Frontal cortex (tissue), 4 donors: ENCODE data around the gene LRRC75A. TPM values are rescaled to one million over a fixed set of nuclear protein-coding genes. Genes with fewer than 3 reads are reported as not detected.
A peak's percentile ranks its signal among the peaks of the same experiment; 100 is the strongest.

Experiments
- DNase-seq, 2 donors: peaks; one replicate each; pipeline ENCODE4 v3.0.0; 2012; ENCODE audit warnings: low spot score in 2 of 2
- FAIRE-seq: peaks from 2 replicates; lab custom pipeline; 2012; peaks lifted over from hg19 to GRCh38; lab: Jason Lieb, UNC
- total RNA-seq: library from RNA; depleted of rRNA; stranded (reverse); fragments of >200 nt; gene quantifications from one replicate; pipeline ENCODE4 v1.2.3, GENCODE V29; 2014
- donor health status: control.
- donor health status: control.
- donor health status: control.

LRRC75A gene
- total RNA-seq, 1 donor from 2014 or later = 3.3 TPM

- FAIRE-seq = no peak
These were observed 3.6 kb upstream of the LRRC75A start for GRCh38 chr17:16495561-16495960.

DNA sequence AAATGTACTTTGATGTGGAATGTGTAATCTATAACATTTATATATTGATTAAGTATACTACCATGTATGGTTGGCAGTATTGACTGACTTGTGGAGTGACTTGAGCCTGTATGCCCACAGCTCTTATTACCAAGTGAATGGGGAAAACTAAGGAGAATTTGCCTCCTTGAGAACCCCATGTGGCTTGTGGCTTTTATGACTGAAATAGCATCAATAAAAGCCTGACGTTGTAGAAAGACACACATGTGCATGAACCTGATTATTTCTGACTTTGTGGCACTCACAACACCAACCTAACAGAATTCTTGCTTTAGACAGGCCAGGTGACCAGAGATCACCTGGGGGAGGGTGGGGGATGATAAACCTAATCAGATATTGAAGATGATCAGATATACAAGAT is 2.1 kb upstream of the LRRC75A start:
- FAIRE-seq (no peak), DNase-seq (no peak)

More at GRCh38 chr17:16495561-16495960, 3.6 kb upstream of the LRRC75A start:
- no peak for DNase-seq

DNA sequence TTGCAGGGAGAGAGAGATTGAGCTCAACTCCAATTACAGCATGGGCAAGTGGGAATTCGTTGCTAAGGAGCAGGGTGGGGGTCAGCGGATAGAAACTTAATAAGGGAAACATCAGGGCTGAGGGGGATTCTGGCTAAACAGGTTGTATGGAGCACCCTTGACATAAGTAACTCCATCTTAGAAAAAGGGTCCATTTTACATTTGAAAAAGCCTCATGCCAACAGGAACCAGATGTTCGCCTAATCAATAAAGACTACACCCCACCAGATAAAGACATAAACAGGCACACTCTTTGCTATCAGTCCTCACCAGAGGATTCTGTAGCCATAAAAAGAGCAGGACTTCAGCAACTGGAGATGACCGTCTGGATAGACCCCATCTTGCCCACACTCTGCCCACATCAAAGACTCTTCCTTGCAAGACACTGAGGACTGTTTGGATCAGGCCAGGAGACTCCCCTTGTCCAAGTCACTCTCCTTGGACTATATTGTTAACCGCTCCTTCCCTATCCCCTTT is 1.6 kb upstream of the LRRC75A start:
- FAIRE-seq (no peak), DNase-seq (no peak)

DNA sequence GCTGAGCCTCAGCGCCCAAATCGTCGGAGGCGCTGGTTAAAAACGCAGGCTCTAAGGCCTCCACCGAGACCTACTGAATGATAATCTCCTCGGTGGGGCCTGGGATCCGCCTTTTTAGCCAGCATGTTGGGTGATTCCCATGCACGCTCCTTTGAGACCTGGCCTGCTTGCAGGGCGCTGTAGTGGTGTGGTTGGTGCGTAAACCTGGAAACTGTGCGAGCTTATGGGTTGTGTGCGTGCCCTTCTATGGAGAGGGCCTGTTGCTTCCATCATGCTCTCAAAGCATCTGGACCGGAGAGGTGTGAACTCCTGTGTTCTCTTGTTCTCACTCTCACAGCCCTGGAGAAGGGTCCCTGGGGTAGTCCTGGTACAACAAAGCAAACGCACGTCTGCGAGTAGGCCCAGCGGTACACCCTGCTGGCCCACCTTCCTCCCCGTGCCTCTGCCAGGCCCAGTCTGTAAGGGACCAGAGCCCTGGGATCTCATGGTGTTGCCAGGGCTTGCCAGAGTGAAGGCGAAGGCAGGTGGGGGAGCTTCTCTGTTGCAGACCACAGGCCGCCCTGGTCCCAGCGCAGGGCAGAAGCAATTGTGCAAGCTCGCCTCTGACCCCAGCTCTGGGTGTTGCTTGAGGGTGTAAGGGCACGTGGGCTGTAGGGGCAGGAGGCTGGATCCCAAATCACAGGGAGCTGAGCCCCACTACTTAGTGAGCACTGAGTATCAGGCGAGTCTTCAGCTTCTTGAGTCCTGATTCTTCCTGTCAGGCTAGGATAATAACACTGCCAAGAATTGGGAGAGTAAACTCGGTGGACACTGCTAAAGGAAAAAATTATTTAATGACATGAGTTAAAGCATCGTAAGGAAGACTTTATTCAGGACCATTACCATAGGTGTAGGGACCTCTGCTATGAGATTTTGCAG is 879 bp upstream of the LRRC75A start:
- FAIRE-seq (no peak), DNase-seq (no peak)

DNA sequence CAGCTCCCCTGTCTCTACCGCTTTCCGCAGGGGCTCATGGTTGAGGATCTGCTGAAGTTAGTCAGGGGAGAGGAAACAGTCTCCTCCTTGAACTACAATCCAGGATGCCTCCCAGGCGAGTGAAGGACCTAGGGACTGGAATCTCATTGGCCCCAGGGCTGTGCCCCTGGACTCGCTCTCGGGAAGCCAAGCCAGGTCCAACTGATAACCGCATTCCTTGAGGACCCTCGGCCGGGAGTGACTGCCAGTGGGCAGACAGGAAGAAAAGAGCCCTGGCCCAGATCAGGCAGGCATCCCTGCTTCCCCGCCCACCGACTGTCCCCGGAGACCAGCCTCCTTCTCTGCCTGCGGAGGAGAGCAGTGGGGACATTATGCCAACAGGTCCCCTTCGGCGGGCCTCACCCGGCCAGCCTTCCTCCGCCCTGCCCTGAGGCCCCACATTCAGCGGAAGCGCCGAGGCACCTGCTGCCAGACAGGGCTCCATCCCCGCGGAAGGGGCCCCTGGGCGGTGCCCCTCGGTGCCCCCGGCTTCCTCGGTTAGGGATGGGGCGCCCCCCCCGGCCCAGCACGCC is 776 bp downstream of the LRRC75A start:
- DNase-seq (no peak), FAIRE-seq (no peak)

GRCh38 chr17:16489431-16489830 is 2.6 kb downstream of the LRRC75A start:
- no peak for DNase-seq
- FAIRE-seq = no peak

DNA sequence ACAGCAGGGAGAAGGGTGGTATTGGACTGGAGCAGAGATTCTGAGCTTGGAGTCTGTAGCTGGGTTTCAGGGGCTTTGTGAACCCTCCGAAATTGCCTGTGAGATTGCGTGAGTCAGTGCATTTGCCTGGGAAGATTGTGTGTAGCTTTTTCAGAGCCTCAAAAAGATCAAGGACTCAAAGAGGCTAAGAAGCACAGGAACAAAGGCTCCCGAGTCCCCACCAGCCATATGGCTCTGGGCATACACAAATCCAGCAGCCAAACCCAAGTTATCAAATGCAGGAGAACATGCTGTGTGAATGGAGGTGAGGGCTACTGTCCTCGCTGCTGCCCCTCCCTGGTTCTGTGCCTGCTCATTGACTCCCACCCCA is 3.0 kb downstream of the LRRC75A start:
- DNase-seq (no peak), FAIRE-seq (no peak)

DNA sequence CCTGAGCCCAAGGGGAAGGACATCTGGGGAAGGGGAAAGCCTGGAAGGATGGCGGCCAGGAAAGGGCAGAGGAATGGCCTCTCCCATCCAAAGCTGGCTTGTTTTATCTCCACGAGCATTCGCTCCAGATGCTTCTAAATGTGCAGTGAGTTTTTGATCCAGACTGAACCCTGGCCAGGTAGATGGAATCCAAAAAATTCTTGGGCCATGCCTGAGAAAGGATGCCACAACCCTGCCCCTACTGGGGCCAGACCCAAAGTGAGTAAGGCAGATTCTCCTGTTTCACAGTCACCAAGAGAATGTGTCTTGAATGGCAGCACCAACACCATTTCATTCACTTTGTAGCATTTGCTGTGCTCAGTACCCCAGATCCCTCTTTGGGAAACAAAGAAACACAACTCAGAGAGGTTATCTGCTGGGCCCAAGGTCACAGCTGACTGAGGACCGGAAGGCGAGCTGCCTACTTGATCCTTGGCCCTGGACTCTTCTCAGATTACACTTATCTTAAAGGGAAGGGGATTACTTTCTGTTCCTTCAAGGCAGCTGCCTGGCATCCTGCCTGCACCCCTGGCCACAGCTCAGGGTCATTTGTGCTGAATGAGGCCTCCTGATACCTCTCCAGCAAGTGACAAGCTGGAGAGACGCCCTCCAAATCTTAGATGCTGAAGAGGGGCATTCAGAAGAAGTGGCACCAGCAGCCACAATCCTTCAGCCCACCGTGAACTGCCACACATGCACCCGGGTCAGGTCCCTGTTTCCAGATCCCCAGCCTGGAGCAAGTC is 3.6 kb downstream of the LRRC75A start:
- FAIRE-seq (no peak), DNase-seq (no peak)

DNA sequence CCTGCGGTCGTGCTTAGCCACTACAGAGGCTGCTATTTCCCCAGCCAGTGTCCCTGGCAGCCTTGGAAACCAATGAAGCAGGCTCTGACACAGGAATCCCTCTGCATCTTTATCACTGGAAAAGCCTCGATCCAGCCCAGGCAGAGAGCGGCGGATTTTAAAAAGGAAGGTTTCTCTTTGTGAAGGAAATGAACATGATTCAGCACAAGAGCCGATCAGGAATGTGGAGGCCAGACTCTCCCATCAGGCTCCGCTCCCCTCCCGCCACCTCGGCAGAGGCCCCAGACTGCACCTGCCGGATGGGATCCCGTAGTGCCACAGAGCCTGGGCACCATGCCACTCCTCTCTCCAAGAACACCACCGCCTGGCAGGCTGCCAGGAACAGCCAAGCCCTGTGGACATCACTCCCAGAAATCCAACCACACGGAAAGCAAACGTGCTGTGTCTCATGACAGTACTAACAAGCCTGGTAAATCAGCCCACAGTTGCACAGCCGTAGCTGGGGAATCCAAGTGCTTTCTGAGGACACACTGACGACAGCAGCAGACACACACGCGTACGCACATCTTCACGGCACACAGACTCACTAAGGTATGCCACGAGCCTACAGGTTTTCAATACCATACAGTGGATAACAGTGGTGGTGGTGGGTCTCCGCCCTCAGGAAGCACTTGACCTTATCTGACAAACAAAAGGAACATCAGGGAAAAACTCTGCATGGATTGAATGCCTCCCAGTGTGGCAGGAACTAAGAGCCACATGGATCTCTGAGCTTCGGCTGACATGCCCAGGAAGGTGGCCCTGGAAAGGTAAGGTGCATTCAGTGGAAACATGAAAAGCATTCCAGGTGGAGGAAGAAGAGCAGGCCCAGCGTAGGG is 5.4 kb downstream of the LRRC75A start:
- DNase-seq (peak; percentile 44 to 69), FAIRE-seq (no peak)

- FAIRE-seq = no peak
- no peak for DNase-seq
These were observed 7.4 kb downstream of the LRRC75A start for GRCh38 chr17:16484445-16485175.

GRCh38 chr17:16483021-16483645 is 8.9 kb downstream of the LRRC75A start:
- DNase-seq = no peak
- no peak for FAIRE-seq

DNA sequence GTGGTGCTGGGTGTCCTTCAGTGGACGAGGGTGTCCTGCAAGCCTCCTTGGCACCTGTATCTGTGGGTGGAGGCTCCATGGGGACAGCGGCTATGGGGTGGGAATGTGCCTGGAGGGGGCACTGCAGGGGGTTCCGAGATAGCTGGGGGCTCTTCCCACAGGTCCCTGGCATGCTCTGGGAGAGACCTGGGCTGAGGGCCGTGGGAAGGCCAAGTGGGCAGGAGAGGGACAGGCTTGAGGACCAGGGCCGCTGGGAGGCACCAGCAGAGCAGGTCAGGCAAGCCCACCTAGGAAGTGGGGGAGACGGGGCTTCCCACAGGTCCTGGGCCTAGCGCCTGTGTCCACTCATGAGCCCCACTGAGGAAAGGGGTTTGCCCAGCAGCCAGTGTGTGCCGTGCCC is 9.7 kb downstream of the LRRC75A start:
- no peak for FAIRE-seq
- DNase-seq = no peak

GRCh38 chr17:16480995-16481394 is 11.0 kb downstream of the LRRC75A start:
- DNase-seq (no peak), FAIRE-seq (no peak)

- DNase-seq (no peak), FAIRE-seq (no peak)
These were observed 12.7 kb downstream of the LRRC75A start for GRCh38 chr17:16479264-16479663.

GRCh38 chr17:16478649-16479048 is 13.3 kb downstream of the LRRC75A start:
- FAIRE-seq (no peak), DNase-seq (no peak)

DNA sequence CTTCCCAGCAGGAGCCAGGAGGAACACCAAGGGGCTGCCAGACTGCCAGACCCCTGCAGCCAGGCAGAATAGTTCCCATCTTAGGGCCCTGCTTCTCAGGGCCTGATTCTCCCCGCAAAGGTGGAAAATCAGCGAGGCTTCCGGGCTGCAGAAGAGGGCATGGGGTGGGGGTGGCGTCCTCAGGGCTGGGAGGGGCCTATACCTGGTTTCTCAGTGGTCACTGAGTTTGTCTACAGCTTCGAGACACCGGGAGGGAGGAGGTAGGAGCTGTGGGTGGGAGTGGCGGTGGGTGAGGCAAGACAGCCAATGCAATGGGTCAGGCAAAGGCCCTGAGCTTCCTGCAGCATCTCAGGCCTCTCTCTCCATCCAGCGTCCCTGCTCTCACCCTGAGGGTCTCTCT is 14.3 kb downstream of the LRRC75A start:
- FAIRE-seq = no peak
- DNase-seq = no peak

DNA sequence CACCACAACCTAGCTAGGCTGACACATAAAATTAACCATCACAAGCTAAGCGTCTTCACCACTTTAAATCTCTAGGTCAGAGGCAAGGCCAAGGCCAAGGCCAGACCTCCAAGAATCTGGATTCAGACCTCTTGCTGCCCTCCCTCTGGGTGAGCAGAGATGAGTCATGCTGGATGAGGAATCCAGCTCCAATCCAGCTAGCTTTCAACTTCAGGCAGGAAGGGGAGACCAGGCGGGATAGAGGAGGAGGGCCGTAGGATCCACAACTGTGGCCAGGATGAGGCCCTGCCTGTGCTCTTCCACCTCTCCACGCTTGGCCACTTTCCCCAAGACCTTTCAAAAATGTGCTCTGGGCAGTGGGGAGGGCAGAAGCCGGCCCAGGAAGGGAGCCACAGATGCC is 14.7 kb downstream of the LRRC75A start:
- DNase-seq = no peak
- FAIRE-seq = no peak

GRCh38 chr17:16475179-16475704 is 16.8 kb downstream of the LRRC75A start:
- FAIRE-seq = no peak
- DNase-seq = no peak
